ENCODE data around the gene PROZ. TPM values are rescaled to one million over a fixed set of nuclear protein-coding genes. Genes with fewer than 3 reads are reported as not detected.

Gene PROZ
- total and polyA plus RNA-seq, 5 donors from 2014 or later: 0.15 TPM; not detected in 3

GRCh38 chr13:113203507-113204377 lies 45.3 kb downstream of the PROZ start:
- Mint-ChIP-seq H3K36me3 (peaks cover 35% of the 10 kb centered on the region), H3K4me1 (peaks cover 38 to 68% (median 45%) of the 10 kb centered on the region in 4 donors), H3K27ac (peak overlapping the region in 1 of 3 donors; percentile 56), H3K27me3 (no peaks in the 10 kb centered on the region), H3K9me3 (no peaks in the 10 kb centered on the region), H3K4me3 (no peak overlapping the region)
- ATAC-seq (ENCODE audit: low read depth in 2 of 2) (no peak), DNase-seq (no peak)
- no peaks in the 10 kb centered on the region for H3K27me3 ChIP-seq (ENCODE audit: control insufficient read depth, insufficient read depth, low read length)
- peaks cover 35% of the 10 kb centered on the region for H3K4me1 ChIP-seq (ENCODE audit: control insufficient read depth, insufficient read depth, low read length, poor library complexity, severe bottlenecking)
- no peak overlapping the region for H3K4me3 ChIP-seq (ENCODE audit: low read depth, low read length)
- no peaks in the 10 kb centered on the region for H3K9me3 ChIP-seq (ENCODE audit: control insufficient read depth in 2 of 2, low read length in 2 of 2)
- peaks cover 31% of the 10 kb centered on the region for H3K36me3 ChIP-seq (ENCODE audit: control insufficient read depth, insufficient read depth, low read length)
- H3K27ac ChIP-seq (ENCODE audit: insufficient read depth, low read length, poor library complexity, severe bottlenecking): no peak overlapping the region

- Mint-ChIP-seq H3K4me3 (peak overlapping the region in 2 of 4 donors; percentile 15 to 53), H3K4me1 (peaks cover 38 to 65% (median 45%) of the 10 kb centered on the region in 4 donors), H3K36me3 (peaks cover 31% of the 10 kb centered on the region), H3K9me3 (no peaks in the 10 kb centered on the region), H3K27me3 (no peaks in the 10 kb centered on the region), H3K27ac (no peak overlapping the region)
- Histone ChIP-seq H3K27ac (ENCODE audit: insufficient read depth, low read length, poor library complexity, severe bottlenecking) (no peak overlapping the region), H3K9me3 (ENCODE audit: control insufficient read depth in 2 of 2, low read length in 2 of 2) (no peaks in the 10 kb centered on the region), H3K4me1 (ENCODE audit: control insufficient read depth, insufficient read depth, low read length, poor library complexity, severe bottlenecking) (peaks cover 35% of the 10 kb centered on the region), H3K27me3 (ENCODE audit: control insufficient read depth, insufficient read depth, low read length) (no peaks in the 10 kb centered on the region), H3K4me3 (ENCODE audit: low read depth, low read length) (no peak overlapping the region), H3K36me3 (ENCODE audit: control insufficient read depth, insufficient read depth, low read length) (peaks cover 24% of the 10 kb centered on the region)
- no peak for ATAC-seq (ENCODE audit: low read depth in 2 of 2)
- no peak for DNase-seq
Observed at GRCh38 chr13:113204378-113204734, 45.9 kb downstream of the PROZ start.

DNA sequence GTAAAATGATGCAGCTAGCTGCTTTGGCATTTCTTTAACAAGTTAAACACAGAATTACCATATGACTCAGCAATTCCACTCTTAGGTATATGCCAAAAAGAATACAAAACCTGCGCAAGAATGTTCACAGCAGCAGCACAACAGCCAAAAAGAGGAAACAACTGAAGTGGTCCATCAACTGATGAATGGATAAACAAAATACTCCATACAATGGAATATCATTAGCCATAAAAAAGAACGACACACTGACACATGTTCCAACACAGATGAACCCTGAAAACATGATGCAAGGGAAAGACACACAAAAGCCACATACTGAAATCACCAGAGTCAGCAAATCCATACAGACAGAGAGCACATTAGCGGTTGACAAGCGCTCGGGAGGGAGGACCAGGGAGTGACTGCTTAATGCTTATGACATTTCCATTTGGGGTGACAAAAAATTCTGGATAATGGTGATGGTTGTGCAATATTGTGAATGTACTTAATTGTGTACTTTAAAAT lies 47.0 kb downstream of the PROZ start:
- Histone ChIP-seq H3K9me3 (ENCODE audit: control insufficient read depth in 2 of 2, low read length in 2 of 2) (no peaks in the 10 kb centered on the region), H3K27ac (ENCODE audit: insufficient read depth, low read length, poor library complexity, severe bottlenecking) (no peak overlapping the region), H3K36me3 (ENCODE audit: control insufficient read depth, insufficient read depth, low read length) (peaks cover 15% of the 10 kb centered on the region), H3K27me3 (ENCODE audit: control insufficient read depth, insufficient read depth, low read length) (no peaks in the 10 kb centered on the region), H3K4me1 (ENCODE audit: control insufficient read depth, insufficient read depth, low read length, poor library complexity, severe bottlenecking) (peaks cover 45% of the 10 kb centered on the region), H3K4me3 (ENCODE audit: low read depth, low read length) (no peak overlapping the region)
- H3K9me3 Mint-ChIP-seq: no peaks in the 10 kb centered on the region
- peaks cover 22% of the 10 kb centered on the region for H3K36me3 Mint-ChIP-seq
- H3K27me3 Mint-ChIP-seq: no peaks in the 10 kb centered on the region
- peaks cover 38 to 60% (median 44%) of the 10 kb centered on the region in 4 donors for H3K4me1 Mint-ChIP-seq
- no peak for ATAC-seq (ENCODE audit: low read depth in 2 of 2)
- peak overlapping the region in 2 of 3 donors; percentile 9 to 65 for H3K27ac Mint-ChIP-seq
- no peak for DNase-seq
- H3K4me3 Mint-ChIP-seq: peak overlapping the region; percentile 36 to 97 (median 76)

- peak overlapping the region; percentile 91 for H3K4me3 ChIP-seq (ENCODE audit: low read depth, low read length)
- no peak for ATAC-seq (ENCODE audit: low read depth in 2 of 2)
Observed at GRCh38 chr13:113207460-113207859, 49.0 kb downstream of the PROZ start.

GRCh38 chr13:113207890-113208420 lies 49.5 kb downstream of the PROZ start:
- H3K4me3 ChIP-seq (ENCODE audit: low read depth, low read length): peak overlapping the region; percentile 91

More at GRCh38 chr13:113207460-113207859, 49.0 kb downstream of the PROZ start:
- Mint-ChIP-seq H3K4me1 (peaks cover 39 to 70% (median 51%) of the 10 kb centered on the region in 4 donors), H3K9me3 (no peaks in the 10 kb centered on the region), H3K27me3 (no peaks in the 10 kb centered on the region), H3K4me3 (peak overlapping the region; percentile 86 to 97 (median 92)), H3K27ac (peak overlapping the region; percentile 87 to 95 (median 94)), H3K36me3 (peaks cover 23% of the 10 kb centered on the region)
- H3K27me3 ChIP-seq (ENCODE audit: control insufficient read depth, insufficient read depth, low read length): no peaks in the 10 kb centered on the region
- peak overlapping the region; percentile 96 for H3K27ac ChIP-seq (ENCODE audit: insufficient read depth, low read length, poor library complexity, severe bottlenecking)
- peak in 1 of 3 donors; percentile 15 for DNase-seq
- H3K36me3 ChIP-seq (ENCODE audit: control insufficient read depth, insufficient read depth, low read length): peaks cover 12% of the 10 kb centered on the region
- H3K9me3 ChIP-seq (ENCODE audit: control insufficient read depth in 2 of 2, low read length in 2 of 2): no peaks in the 10 kb centered on the region
- peaks cover 61% of the 10 kb centered on the region for H3K4me1 ChIP-seq (ENCODE audit: control insufficient read depth, insufficient read depth, low read length, poor library complexity, severe bottlenecking)

DNA sequence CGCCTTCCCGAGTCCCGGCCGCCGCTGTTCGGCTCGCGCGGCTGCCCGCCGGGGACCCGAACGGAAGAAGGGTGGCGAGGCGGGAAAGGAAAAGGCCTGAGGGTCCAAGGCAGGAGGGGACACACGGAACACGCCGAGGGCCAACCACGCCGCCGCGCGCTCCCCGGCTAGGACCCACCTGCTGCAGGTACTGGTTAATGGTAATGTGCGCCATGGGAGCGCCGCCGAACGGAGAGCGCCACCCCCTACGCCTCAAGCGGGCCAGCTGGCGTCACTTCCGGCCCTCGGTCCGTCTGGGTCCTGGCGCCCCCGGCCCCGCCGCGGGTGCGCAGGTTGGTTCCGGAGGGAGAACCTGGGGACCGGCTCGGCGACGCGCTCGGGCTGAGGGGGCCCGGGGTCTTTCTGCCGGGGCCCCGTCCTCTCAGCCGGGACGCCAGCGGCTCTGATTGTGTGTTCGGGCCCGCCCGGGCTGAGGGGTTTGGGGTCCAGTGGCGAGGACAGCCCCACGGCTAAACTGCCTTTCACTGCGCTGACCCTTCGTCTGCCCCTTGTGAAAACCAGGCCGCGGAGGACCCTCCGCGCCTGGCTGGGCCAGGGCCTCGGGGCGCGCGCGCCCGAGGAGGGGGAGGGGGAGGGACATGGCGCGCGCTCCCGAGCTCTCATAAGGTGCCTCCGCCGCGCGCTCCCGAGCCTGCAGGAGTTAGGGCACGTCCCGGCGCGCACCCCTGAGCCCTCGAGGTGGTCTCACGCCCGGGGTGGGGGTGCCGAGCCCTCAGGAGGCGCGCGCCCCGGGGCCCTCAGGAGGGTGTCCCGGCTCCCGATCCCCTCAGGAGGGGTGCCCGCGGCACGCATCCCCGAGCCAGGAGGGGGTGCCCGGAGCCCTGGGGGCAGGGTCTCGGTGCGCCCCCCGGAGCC lies 50.2 kb downstream of the PROZ start, which contains the start of gene PCID2:
Gene PCID2, minus strand, starts transcription at position 249 of the 915 bp plus-strand sequence. Its CDS starts 35 bp downstream, at position 214.
- Histone ChIP-seq H3K27ac (ENCODE audit: insufficient read depth, low read length, poor library complexity, severe bottlenecking) (peak within 1 kb of the TSS; percentile 96), H3K27me3 (ENCODE audit: control insufficient read depth, insufficient read depth, low read length) (no peaks in the 10 kb centered on the region), H3K4me1 (ENCODE audit: control insufficient read depth, insufficient read depth, low read length, poor library complexity, severe bottlenecking) (peaks cover 71% of the 10 kb centered on the region), H3K36me3 (ENCODE audit: control insufficient read depth, insufficient read depth, low read length) (peaks cover 14% of the 10 kb centered on the region), H3K9me3 (ENCODE audit: control insufficient read depth in 2 of 2, low read length in 2 of 2) (no peaks in the 10 kb centered on the region), H3K4me3 (ENCODE audit: low read depth, low read length) (peak within 1 kb of the TSS; percentile 91)
- Mint-ChIP-seq H3K27me3 (no peaks in the 10 kb centered on the region), H3K36me3 (peaks cover 23% of the 10 kb centered on the region), H3K9me3 (no peaks in the 10 kb centered on the region), H3K4me3 (peak within 1 kb of the TSS; percentile 86 to 97 (median 92)), H3K27ac (peak within 1 kb of the TSS; percentile 87 to 95 (median 94)), H3K4me1 (peaks cover 39 to 65% (median 47%) of the 10 kb centered on the region in 4 donors)
- DNase-seq (peak; percentile 87 to 95 (median 92)), ATAC-seq (ENCODE audit: low read depth in 2 of 2) (peak; percentile 76 to 81)

More at GRCh38 chr13:113207890-113208420, 49.5 kb downstream of the PROZ start:
- Histone ChIP-seq H3K27me3 (ENCODE audit: control insufficient read depth, insufficient read depth, low read length) (no peaks in the 10 kb centered on the region), H3K9me3 (ENCODE audit: control insufficient read depth in 2 of 2, low read length in 2 of 2) (no peaks in the 10 kb centered on the region), H3K36me3 (ENCODE audit: control insufficient read depth, insufficient read depth, low read length) (peaks cover 13% of the 10 kb centered on the region), H3K4me1 (ENCODE audit: control insufficient read depth, insufficient read depth, low read length, poor library complexity, severe bottlenecking) (peaks cover 64% of the 10 kb centered on the region), H3K27ac (ENCODE audit: insufficient read depth, low read length, poor library complexity, severe bottlenecking) (peak overlapping the region; percentile 96)
- no peaks in the 10 kb centered on the region for H3K27me3 Mint-ChIP-seq
- H3K9me3 Mint-ChIP-seq: no peaks in the 10 kb centered on the region
- ATAC-seq (ENCODE audit: low read depth in 2 of 2): peak; percentile 1 to 3
- H3K4me3 Mint-ChIP-seq: peak overlapping the region; percentile 86 to 97 (median 92)
- H3K4me1 Mint-ChIP-seq: peaks cover 35 to 71% (median 47%) of the 10 kb centered on the region in 4 donors
- peak overlapping the region; percentile 87 to 95 (median 94) for H3K27ac Mint-ChIP-seq
- peaks cover 23% of the 10 kb centered on the region for H3K36me3 Mint-ChIP-seq
- DNase-seq: peak in 1 of 3 donors; percentile 52

DNA sequence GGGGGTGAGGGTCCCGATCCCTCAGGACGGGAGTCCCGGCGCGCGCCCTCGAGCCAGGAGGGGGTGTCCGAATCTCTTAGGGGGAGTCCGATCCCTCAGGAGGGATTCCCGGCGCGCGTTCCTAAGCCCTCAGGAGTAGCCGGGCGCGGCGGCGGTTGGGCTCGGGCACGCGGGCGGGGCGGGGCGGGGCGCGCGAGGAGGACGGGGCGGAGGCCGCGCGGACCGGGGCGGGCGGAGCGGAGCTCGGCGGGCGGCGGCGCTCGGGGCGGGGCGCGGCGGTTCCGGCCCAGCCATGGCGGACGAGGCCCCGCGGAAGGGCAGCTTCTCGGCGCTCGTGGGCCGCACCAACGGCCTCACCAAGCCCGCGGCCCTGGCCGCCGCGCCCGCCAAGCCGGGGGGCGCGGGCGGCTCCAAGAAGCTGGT lies 50.9 kb downstream of the PROZ start, which contains the start of gene CUL4A:
Gene CUL4A, plus strand, starts transcription at position 278 of the 423 bp plus-strand sequence. Its CDS starts 15 bp downstream, at position 293.
- Mint-ChIP-seq H3K9me3 (no peaks in the 10 kb centered on the region), H3K4me3 (peak within 1 kb of the TSS; percentile 90 to 97 (median 94)), H3K4me1 (peaks cover 45 to 63% (median 52%) of the 10 kb centered on the region in 4 donors), H3K36me3 (peaks cover 23% of the 10 kb centered on the region), H3K27ac (peak within 1 kb of the TSS; percentile 82 to 88 (median 87)), H3K27me3 (no peaks in the 10 kb centered on the region)
- DNase-seq (peak; percentile 62 to 70 (median 62)), ATAC-seq (ENCODE audit: low read depth in 2 of 2) (peak; percentile 46 to 52)
- Histone ChIP-seq H3K36me3 (ENCODE audit: control insufficient read depth, insufficient read depth, low read length) (peaks cover 9% of the 10 kb centered on the region), H3K4me3 (ENCODE audit: low read depth, low read length) (peak within 1 kb of the TSS; percentile 95), H3K9me3 (ENCODE audit: control insufficient read depth in 2 of 2, low read length in 2 of 2) (no peaks in the 10 kb centered on the region), H3K27ac (ENCODE audit: insufficient read depth, low read length, poor library complexity, severe bottlenecking) (peak within 1 kb of the TSS; percentile 96), H3K27me3 (ENCODE audit: control insufficient read depth, insufficient read depth, low read length) (no peaks in the 10 kb centered on the region), H3K4me1 (ENCODE audit: control insufficient read depth, insufficient read depth, low read length, poor library complexity, severe bottlenecking) (peaks cover 72% of the 10 kb centered on the region)
